NCI-H82 treated with DMSO at 0.1 percent for 48 hours (cell line): ENCODE measurements around the gene BCL6B.

Source experiments
- DNase-seq: peaks from one replicate; lab custom pipeline; 2025; ENCODE audit not compliant: unreplicated experiment; lab: John Stamatoyannopoulos, UW

BCL6B gene

DNA sequence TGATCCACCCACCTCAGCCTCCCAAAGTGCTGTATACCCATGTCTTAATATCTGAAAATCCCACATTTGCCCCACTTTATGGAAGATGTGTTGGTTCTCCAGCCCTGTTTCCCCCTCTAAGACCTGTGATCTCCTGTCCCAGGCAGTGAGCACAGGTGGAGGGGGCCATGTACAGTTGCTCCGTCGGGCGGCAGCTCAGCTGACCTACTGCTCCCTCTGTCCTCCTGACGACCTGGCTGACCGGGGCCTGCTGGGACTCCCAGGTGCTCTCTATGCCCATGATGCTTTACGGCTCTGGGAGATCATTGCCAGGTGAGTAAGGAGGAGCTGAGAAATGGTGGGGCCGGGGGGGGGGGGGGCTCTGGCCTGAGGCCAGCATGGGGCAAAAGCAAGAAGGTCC lies 17.1 kb upstream of the BCL6B start:
- no peak for DNase-seq

- no peak for DNase-seq
Measured at GRCh38 chr17:7007143-7007542, 15.7 kb upstream of the BCL6B start.

DNA sequence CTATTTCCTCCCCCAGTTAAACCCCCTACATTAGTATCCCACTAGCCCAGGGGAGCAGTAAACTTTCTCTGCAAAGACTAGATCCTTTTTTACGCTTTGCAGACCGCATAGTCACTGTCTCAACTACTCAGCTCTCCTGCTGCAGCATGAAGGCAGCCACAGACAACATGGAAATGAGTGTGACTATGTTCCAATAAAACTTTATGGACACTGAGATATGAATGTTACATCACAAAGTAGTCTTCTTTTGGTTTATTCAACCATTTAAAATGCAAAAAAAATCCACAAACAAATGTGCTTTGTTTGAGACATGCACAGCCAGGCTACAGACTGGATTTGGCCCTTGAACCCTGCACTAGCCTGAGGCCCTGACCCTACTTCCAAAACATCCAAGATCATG lies 12.3 kb upstream of the BCL6B start:
- no peak for DNase-seq

DNA sequence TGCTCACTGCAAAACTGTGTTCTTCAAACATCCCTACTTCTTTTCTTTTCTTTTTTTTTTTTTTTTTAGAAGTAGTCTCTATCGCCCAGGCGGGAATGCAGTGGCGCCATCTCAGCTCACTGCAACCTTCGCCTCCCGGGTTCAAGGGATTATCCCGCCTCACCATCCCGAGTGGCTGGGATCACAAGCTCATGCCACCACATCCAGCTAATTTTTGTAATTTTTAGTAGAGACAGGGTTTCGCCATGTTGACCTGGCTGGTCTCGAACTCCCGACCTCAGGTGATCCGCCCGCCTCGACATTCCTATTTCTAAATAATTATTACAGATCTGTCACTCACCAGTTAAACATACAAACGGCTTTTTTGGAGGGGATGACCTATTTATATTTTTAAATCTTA lies 11.4 kb upstream of the BCL6B start:
- no peak for DNase-seq

GRCh38 chr17:7011942-7012254 lies 11.0 kb upstream of the BCL6B start:
- no peak for DNase-seq

DNA sequence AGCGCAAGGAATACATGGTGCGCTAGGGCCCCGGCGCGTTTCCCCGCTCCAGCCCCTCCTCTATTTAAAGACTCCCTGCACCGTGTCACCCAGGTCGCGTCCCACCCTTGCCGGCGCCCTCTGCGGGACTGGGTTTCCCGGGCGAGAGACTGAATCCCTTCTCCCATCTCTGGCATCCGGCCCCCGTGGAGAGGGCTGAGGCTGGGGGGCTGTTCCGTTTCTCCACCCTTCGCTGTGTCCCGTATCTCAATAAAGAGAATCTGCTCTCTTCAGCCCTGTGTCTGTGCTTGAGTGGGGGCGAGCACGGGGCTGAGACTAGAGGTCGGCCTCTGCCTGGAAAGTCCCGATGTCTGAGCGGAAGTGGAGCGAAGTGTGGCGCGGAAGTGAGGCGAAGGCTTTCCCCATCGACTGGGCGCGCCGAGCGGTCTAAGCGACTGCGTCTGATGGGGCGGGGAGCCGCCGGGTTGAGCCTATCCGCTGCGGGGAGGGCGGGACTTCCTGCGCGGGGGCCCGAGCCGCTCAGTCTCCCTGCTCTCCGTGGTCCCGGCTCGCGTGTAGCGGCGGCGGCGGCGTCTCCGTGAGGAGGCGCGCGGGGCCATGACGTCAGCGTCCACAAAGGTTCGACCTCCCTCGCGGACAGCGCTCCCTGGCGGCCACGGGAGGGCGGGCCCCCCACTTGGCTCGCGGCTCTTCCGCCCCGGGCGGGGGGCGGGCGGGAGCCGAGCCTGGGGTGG lies 8.4 kb upstream of the BCL6B start:
- peak; percentile 88 for DNase-seq

GRCh38 chr17:7014995-7015958 lies 7.6 kb upstream of the BCL6B start:
- DNase-seq: no peak

DNA sequence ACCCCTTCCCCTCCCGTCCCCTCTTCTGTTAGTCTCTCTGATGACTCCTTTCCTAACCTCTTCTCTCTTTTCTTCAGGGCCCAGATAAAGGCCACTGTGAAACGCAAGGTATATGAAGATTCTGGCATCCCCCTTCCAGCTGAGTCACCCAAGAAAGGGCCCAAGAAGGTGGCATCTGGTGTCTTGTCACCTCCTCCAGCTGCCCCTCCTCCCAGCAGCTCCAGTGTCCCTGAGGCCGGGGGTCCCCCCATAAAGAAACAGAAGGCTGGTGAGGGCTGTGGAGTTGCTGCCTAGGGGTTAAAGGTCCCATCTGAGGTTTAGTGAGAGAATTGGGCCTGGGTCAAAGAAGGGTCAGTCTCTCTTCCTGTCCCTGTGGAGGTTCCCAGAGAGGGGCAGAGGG lies 6.4 kb upstream of the BCL6B start:
- no peak for DNase-seq

DNA sequence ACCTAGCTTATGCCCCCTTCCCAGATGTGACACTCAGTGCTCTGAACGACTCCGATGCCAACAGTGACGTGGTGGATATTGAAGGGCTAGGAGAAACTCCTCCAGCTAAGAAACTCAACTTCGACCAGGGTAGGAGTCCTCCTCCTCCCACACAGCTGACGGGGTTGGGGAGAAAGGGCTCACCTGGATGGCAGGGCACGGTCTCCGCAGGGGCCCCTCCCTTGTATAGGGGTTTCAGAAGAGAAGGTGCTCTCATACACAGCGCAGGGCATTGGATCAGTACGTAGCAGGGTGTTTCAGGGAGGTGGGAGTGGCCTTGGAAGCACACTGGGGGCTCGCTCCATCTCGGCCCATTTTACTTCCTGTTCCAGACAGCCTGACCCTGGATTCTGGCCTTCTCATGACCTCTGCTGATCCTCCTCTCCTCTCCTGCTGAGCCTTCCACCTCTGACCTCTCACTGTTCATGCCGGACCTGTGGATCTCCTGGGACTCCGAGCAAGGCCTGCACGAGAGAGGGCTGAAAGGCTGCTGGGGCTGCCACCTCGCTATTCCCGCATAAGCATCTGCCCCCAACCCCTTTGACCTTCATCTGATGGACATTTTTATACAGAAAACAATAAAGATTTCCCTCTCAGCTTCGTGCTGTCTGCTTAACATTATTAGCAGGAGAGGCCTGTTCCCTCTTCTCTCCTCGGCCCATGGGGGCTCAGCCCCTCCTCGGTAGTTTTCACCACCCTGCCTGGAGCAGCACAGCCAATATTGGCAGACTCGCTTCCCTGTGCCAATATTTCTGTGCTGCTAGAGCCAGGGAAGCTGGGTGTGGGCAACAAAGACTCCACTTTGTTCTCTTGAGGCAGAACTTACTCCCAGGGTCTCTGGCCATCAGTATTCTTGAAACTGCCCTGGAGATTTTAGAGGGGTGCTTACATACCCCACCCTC lies 5.7 kb upstream of the BCL6B start:
- DNase-seq: no peak

GRCh38 chr17:7017827-7018200 lies 5.0 kb upstream of the BCL6B start:
- no peak for DNase-seq

DNA sequence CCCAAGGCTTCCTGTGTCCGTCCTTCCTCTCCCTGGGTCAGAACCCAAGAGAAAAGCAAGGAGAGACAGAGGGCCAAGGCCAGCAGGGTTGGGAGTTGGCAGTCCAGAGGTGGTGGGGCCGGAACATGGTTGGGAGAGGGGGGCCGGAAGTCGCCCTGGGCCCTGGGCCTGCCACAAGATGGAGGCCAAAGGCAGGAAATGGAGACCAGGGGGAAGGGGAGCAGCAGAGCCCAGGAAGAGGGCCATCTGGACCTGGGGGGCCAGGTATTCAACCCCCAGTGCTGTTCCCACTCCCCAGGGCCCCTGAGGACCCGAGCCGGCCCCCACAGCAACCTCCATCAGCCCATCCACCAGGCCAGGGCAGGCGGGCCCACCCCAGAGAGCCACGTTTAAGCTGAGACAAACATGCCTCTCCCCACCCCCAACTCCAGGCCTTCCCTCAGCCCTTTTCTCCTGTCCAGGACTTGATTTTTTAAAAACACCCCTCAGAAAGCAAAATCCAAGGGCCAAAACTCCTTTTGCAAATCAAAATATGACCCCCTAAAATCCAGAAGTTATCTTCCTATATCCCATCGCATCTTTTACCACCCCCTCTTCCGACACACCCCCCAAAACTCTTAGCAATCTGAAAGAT lies 4.4 kb upstream of the BCL6B start:
- no peak for DNase-seq

DNA sequence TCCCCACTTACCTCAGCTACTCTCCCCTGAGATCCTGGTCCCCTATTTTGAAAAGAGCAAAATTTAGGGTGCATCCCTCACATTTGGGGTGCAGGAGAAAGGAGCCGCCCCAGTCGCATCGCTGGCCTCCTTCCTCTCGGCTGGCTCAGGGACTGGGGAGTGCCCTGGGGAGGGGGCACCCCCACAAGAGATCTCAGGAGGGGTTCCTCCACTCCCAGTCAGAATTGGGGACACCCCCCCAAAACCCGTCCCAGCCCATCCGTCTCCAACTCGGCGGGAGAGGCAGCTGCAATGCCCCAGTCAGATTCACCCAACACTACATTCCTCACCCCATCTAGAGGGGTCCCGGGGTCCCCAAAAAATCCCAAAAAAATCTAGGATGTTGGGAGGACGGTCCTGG lies 3.5 kb upstream of the BCL6B start:
- no peak for DNase-seq

- peak; percentile 24 for DNase-seq
Measured at GRCh38 chr17:7019839-7020519, 2.9 kb upstream of the BCL6B start.

- no peak for DNase-seq
Measured at GRCh38 chr17:7020894-7021664, 1.8 kb upstream of the BCL6B start.

DNA sequence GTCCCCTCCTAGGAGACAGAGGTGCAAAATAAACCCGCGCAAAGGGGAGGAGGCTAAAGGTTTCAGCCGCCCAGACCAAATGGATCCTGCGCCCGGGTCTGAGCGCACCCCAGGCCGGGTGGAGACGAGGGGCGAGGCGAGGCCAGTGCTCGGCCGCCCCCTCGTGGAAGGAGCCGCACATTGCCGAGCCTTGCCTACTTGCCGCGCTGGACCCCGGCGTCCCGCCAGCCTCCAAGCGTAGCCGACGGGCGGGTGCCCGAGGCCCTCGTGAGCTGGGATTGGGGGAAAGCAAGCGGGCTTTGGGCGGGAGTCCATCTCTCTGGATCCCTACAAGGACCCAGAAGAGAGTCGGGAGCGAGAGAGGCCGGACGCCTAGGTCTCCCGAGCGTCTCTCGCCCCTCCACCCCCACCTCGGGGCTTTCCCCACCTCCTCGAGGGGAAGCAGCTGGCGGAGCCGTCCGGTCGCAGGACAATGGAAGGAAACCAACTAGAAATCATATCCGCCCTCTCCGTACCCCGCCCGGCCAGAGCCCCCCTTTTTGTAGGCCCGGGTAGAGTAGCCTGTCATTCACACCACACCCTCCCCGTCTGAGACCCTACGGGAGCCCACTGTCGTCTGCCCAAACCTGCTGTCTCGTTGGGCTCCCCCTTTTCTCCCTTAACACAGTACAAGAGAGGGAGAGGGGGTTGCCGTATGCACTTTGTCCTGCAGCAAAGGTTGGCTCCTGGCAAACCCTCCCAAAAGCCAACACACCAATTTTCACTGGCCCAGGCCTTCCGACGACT lies 664 bp upstream of the BCL6B start:
- peak; percentile 35 for DNase-seq

GRCh38 chr17:7023576-7024401 lies 939 bp downstream of the BCL6B start:
- peak; percentile 54 for DNase-seq

GRCh38 chr17:7024402-7024785 lies 1.5 kb downstream of the BCL6B start:
- DNase-seq: no peak

- no peak for DNase-seq
Measured at GRCh38 chr17:7025245-7025644, 2.4 kb downstream of the BCL6B start.
